Osteoblast (primary cell): ENCODE results near the gene COX7A2. TPM values are rescaled to one million over a fixed set of nuclear protein-coding genes. Genes with fewer than 3 reads are reported as not detected.

Source experiments
- DNase-seq: peaks from one replicate; pipeline ENCODE4 v3.0.0; 2011; ENCODE audit warnings: low spot score, mixed read lengths; ENCODE audit not compliant: insufficient read length; ENCODE audit errors: missing footprints
- H2AFZ ChIP-seq: 2 replicates; pipeline ENCODE4 v1.6.0; 2011; ENCODE audit warnings: mild to moderate bottlenecking, low read length
- H3K27ac ChIP-seq: 2 replicates; pipeline ENCODE4 v1.5.1; 2011; ENCODE audit warnings: mild to moderate bottlenecking, low read depth, low read length, moderate library complexity
- H3K27me3 ChIP-seq: 2 replicates; pipeline ENCODE4 v1.6.0; 2012; ENCODE audit warnings: mild to moderate bottlenecking, control low read depth, inconsistent platforms, low read length, moderate library complexity; ENCODE audit not compliant: insufficient read depth
- H3K36me3 ChIP-seq: 2 replicates; pipeline ENCODE4 v1.5.1; 2011; ENCODE audit warnings: mild to moderate bottlenecking, low read length, control low read depth, moderate library complexity; ENCODE audit not compliant: insufficient read depth
- H3K4me1 ChIP-seq: 2 replicates; pipeline ENCODE4 v1.5.1; 2011; ENCODE audit warnings: mild to moderate bottlenecking, low read length, control low read depth, moderate library complexity; ENCODE audit not compliant: insufficient read depth
- H3K4me2 ChIP-seq: 2 replicates; pipeline ENCODE4 v1.6.0; 2011; ENCODE audit warnings: mild to moderate bottlenecking, low read length; ENCODE audit not compliant: insufficient read depth
- H3K4me3 ChIP-seq: fragments of 200-600 bp; sonication (generic); 3 replicates; pipeline ENCODE4 v1.5.1; 2012; ENCODE audit warnings: mild to moderate bottlenecking, low read length, inconsistent platforms; ENCODE audit not compliant: insufficient read depth
- H3K79me2 ChIP-seq: 2 replicates; pipeline ENCODE4 v1.6.0; 2012; ENCODE audit warnings: mild to moderate bottlenecking, low read length, control low read depth, inconsistent platforms; ENCODE audit not compliant: insufficient read depth
- H3K9me3 ChIP-seq: 2 replicates; pipeline ENCODE4 v1.5.1; 2011; ENCODE audit warnings: low read depth, low read length, control low read depth
- H4K20me1 ChIP-seq: 2 replicates; pipeline ENCODE4 v1.6.0; 2012; ENCODE audit warnings: mild to moderate bottlenecking, low read length, control low read depth; ENCODE audit not compliant: insufficient read depth
- CTCF ChIP-seq: IDR thresholded peaks from 2 replicates; pipeline ENCODE4 v1.5.1; 2011; ENCODE audit warnings: mild to moderate bottlenecking, low read depth, low read length, moderate library complexity; ENCODE audit errors: extremely low read depth
- total RNA-seq: library from RNA; depleted of rRNA; stranded (reverse); fragments of >200 nt; gene quantifications from 2 replicates; pipeline ENCODE4 v1.2.3, GENCODE V29; 2012

Gene COX7A2
- total RNA-seq, 1 donor: 72.0 TPM

GRCh38 chr6:75220357-75220756, 23.2 kb downstream of the COX7A2 start:
- H4K20me1 ChIP-seq: no peaks in the 10 kb centered on the region
- peaks cover 14% of the 10 kb centered on the region for H3K4me1 ChIP-seq
- no peaks in the 10 kb centered on the region for H3K27me3 ChIP-seq
- no peaks in the 10 kb centered on the region for H3K9me3 ChIP-seq
- no peak for DNase-seq
- no peaks in the 10 kb centered on the region for H3K79me2 ChIP-seq
- no peak overlapping the region for H3K4me3 ChIP-seq
- H3K4me2 ChIP-seq: no peak overlapping the region
- no peaks in the 10 kb centered on the region for H3K36me3 ChIP-seq
- TF ChIP-seq CTCF: no peak
- H3K27ac ChIP-seq: no peak overlapping the region
- H2AFZ ChIP-seq: no peak overlapping the region

- no peaks in the 10 kb centered on the region for H3K9me3 ChIP-seq
- H3K27me3 ChIP-seq: no peaks in the 10 kb centered on the region
- H3K4me1 ChIP-seq: peaks cover 14% of the 10 kb centered on the region
- no peak overlapping the region for H3K27ac ChIP-seq
- H3K4me2 ChIP-seq: no peak overlapping the region
- no peaks in the 10 kb centered on the region for H3K36me3 ChIP-seq
- H2AFZ ChIP-seq: no peak overlapping the region
- H3K4me3 ChIP-seq: no peak overlapping the region
- no peaks in the 10 kb centered on the region for H3K79me2 ChIP-seq
- H4K20me1 ChIP-seq: no peaks in the 10 kb centered on the region
- TF ChIP-seq CTCF: no peak
- DNase-seq: no peak
Observed at GRCh38 chr6:75219263-75219662, 24.3 kb downstream of the COX7A2 start.

- no peaks in the 10 kb centered on the region for H3K27me3 ChIP-seq
- peak overlapping the region; percentile 50 for H3K4me2 ChIP-seq
- peak overlapping the region; percentile 9 for H3K27ac ChIP-seq
- H3K79me2 ChIP-seq: no peaks in the 10 kb centered on the region
- no peak overlapping the region for H2AFZ ChIP-seq
- H3K9me3 ChIP-seq: no peaks in the 10 kb centered on the region
- no peak for TF ChIP-seq CTCF
- no peaks in the 10 kb centered on the region for H4K20me1 ChIP-seq
- peak; percentile 43 for DNase-seq
- H3K4me3 ChIP-seq: no peak overlapping the region
- peaks cover 16% of the 10 kb centered on the region for H3K4me1 ChIP-seq
- no peaks in the 10 kb centered on the region for H3K36me3 ChIP-seq
Observed at GRCh38 chr6:75217193-75217592, 26.4 kb downstream of the COX7A2 start.

GRCh38 chr6:75215291-75215690, 28.3 kb downstream of the COX7A2 start:
- peaks cover 24% of the 10 kb centered on the region for H3K4me1 ChIP-seq
- TF ChIP-seq CTCF: no peak
- no peaks in the 10 kb centered on the region for H4K20me1 ChIP-seq
- no peaks in the 10 kb centered on the region for H3K36me3 ChIP-seq
- H3K4me3 ChIP-seq: no peak overlapping the region
- no peaks in the 10 kb centered on the region for H3K27me3 ChIP-seq
- H3K79me2 ChIP-seq: no peaks in the 10 kb centered on the region
- H3K4me2 ChIP-seq: no peak overlapping the region
- no peak overlapping the region for H3K27ac ChIP-seq
- no peak for DNase-seq
- no peaks in the 10 kb centered on the region for H3K9me3 ChIP-seq
- no peak overlapping the region for H2AFZ ChIP-seq
